Gastroesophageal sphincter (tissue), 4 donors: ENCODE data around the gene CDH5. TPM values are rescaled to one million over a fixed set of nuclear protein-coding genes. Genes with fewer than 3 reads are reported as not detected.

Experiments used
- ATAC-seq: fragments of 150-250 bp; one replicate; pipeline ENCODE4 v1.9.1; 2016; ENCODE audit warnings: mild to moderate bottlenecking, moderate library complexity
- H3K27ac ChIP-seq, 4 donors: fragments of 200-600 bp; sonication (generic) in 3 of 4; 1 replicate in 3 of 4; 2 replicates in 1 of 4; pipeline ENCODE4 v1.5.1; 2016 to 2019
- H3K27me3 ChIP-seq: fragments of 200-600 bp; sonication (generic); one replicate; pipeline ENCODE4 v1.5.1; 2019
- H3K36me3 ChIP-seq, 2 donors: fragments of 200-600 bp; sonication (generic); one replicate each; pipeline ENCODE4 v1.5.1; 2019; ENCODE audit warnings: control low read depth in 1 of 2
- H3K4me1 ChIP-seq, 3 donors: fragments of 200-600 bp; sonication (generic); 1 replicate in 2 of 3; 2 replicates in 1 of 3; pipeline ENCODE4 v1.5.1; 2016 to 2019; ENCODE audit warnings: control low read depth in 2 of 3
- H3K4me3 ChIP-seq, 2 donors: fragments of 200-600 bp; sonication (generic); one replicate each; pipeline ENCODE4 v1.5.1; 2019; ENCODE audit warnings: mild to moderate bottlenecking in 1 of 2, moderate library complexity in 1 of 2
- H3K9me3 ChIP-seq, 3 donors: fragments of 200-600 bp; sonication (generic); one replicate each; pipeline ENCODE4 v1.5.1; 2017 to 2019; ENCODE audit warnings: control low read depth in 2 of 3
- EP300 ChIP-seq: sonication (generic); formaldehyde crosslinking; IDR thresholded peaks from one replicate; pipeline ENCODE4 v1.6.1; 2017; ENCODE audit warnings: antibody characterized with exemption, mild to moderate bottlenecking
- POLR2A ChIP-seq, 2 donors: fragments of 450-650 bp; IDR thresholded peaks; one replicate each; pipeline ENCODE4 v1.6.1; 2017; ENCODE audit warnings: antibody characterized with exemption in 2 of 2, mild to moderate bottlenecking in 2 of 2, moderate library complexity in 1 of 2
- POLR2AphosphoS5 ChIP-seq: sonication (generic); formaldehyde crosslinking; IDR thresholded peaks from one replicate; pipeline ENCODE4 v1.6.1; 2017; ENCODE audit warnings: antibody characterized with exemption
- WGBS, 2 donors: methylation state at CpG; one replicate each; pipeline ENCODE4 v1.1.5; 2018; ENCODE audit warnings: low coverage in 1 of 2; 5-methylcytosine and 5-hydroxymethylcytosine counted together
- total RNA-seq, 4 donors: library from RNA; depleted of rRNA; stranded (reverse); fragments of >200 nt; gene quantifications; one replicate each; pipeline ENCODE4 v1.1.0, GENCODE V29; 2016
- TF ChIP-seq, protein P1 (sequence below), 4 experiments: fragments of 200-600 bp in 2 of 4; fragments of 450-650 bp in 2 of 4; sonication (generic) in 1 of 4; IDR thresholded peaks; one replicate each; pipeline ENCODE4 v1.5.1; 2017 to 2019; ENCODE audit warnings: antibody characterized with exemption in 4 of 4, mild to moderate bottlenecking in 2 of 4, moderate library complexity in 2 of 4

The CDH5 gene
- total RNA-seq, 4 donors from 2014 or later, result 16.2 to 50.1 (median 38.5) TPM

DNA sequence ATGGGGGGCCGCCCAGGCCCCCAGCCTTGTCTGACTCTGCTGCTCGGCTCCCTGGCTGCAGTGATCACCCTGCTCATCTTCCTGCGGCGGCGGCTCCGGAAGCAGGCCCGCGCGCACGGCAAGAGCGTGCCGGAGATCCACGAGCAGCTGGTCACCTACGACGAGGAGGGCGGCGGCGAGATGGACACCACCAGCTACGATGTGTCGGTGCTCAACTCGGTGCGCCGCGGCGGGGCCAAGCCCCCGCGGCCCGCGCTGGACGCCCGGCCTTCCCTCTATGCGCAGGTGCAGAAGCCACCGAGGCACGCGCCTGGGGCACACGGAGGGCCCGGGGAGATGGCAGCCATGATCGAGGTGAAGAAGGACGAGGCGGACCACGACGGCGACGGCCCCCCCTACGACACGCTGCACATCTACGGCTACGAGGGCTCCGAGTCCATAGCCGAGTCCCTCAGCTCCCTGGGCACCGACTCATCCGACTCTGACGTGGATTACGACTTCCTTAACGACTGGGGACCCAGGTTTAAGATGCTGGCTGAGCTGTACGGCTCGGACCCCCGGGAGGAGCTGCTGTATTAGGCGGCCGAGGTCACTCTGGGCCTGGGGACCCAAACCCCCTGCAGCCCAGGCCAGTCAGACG is 36.2 kb downstream of the CDH5 start:
- 80% methylated on average over 1 of the region's 61 CpGs; no CpG with 5 or more reads in 1 of the 2 donors for WGBS, 2 donors
- no peak for ATAC-seq
- H3K36me3 ChIP-seq, result no peaks in the 10 kb centered on the region
- H3K4me1 ChIP-seq, result peaks cover 0 to 40% (median 0%) of the 10 kb centered on the region in 3 donors
- H3K27me3 ChIP-seq, result no peaks in the 10 kb centered on the region
- H3K4me3 ChIP-seq, result no peak overlapping the region
- TF ChIP-seq POLR2AphosphoS5, result no peak
- no peak for TF ChIP-seq EP300
- no peak for TF ChIP-seq POLR2A (IDR thresholded peaks at IDR 0.05)
- TF ChIP-seq, protein P1, sequence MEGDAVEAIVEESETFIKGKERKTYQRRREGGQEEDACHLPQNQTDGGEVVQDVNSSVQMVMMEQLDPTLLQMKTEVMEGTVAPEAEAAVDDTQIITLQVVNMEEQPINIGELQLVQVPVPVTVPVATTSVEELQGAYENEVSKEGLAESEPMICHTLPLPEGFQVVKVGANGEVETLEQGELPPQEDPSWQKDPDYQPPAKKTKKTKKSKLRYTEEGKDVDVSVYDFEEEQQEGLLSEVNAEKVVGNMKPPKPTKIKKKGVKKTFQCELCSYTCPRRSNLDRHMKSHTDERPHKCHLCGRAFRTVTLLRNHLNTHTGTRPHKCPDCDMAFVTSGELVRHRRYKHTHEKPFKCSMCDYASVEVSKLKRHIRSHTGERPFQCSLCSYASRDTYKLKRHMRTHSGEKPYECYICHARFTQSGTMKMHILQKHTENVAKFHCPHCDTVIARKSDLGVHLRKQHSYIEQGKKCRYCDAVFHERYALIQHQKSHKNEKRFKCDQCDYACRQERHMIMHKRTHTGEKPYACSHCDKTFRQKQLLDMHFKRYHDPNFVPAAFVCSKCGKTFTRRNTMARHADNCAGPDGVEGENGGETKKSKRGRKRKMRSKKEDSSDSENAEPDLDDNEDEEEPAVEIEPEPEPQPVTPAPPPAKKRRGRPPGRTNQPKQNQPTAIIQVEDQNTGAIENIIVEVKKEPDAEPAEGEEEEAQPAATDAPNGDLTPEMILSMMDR (IDR thresholded peaks at IDR 0.05), result no peak
- peaks cover 0 to 6% (median 0%) of the 10 kb centered on the region in 3 donors for H3K9me3 ChIP-seq
- no peak overlapping the region for H3K27ac ChIP-seq

- no peak overlapping the region for H3K27ac ChIP-seq
- 80 to 87% methylated on average over 2 to 3 of the region's 5 CpGs for WGBS, 2 donors
Observed at GRCh38 chr16:66403531-66404145, 37.1 kb downstream of the CDH5 start.

GRCh38 chr16:66405057-66405783 is 38.7 kb downstream of the CDH5 start:
- Histone ChIP-seq H3K4me3 (no peak overlapping the region), H3K36me3 (no peaks in the 10 kb centered on the region), H3K27ac (no peak overlapping the region), H3K9me3 (peaks cover 0 to 6% (median 0%) of the 10 kb centered on the region in 3 donors), H3K4me1 (peaks cover 0 to 31% (median 0%) of the 10 kb centered on the region in 3 donors), H3K27me3 (no peaks in the 10 kb centered on the region)
- no peak for ATAC-seq
- no peak for TF ChIP-seq POLR2A (IDR thresholded peaks at IDR 0.05)
- TF ChIP-seq POLR2AphosphoS5, result no peak
- TF ChIP-seq, protein P1 (IDR thresholded peaks at IDR 0.05), result no peak
- TF ChIP-seq EP300, result no peak
- 76 to 80% methylated on average over 1 to 2 of the region's 2 CpGs for WGBS, 2 donors

More at GRCh38 chr16:66403531-66404145, 37.1 kb downstream of the CDH5 start:
- Histone ChIP-seq H3K27me3 (no peaks in the 10 kb centered on the region), H3K4me1 (peaks cover 0 to 40% (median 0%) of the 10 kb centered on the region in 3 donors), H3K36me3 (no peaks in the 10 kb centered on the region), H3K4me3 (no peak overlapping the region), H3K9me3 (peaks cover 0 to 6% (median 0%) of the 10 kb centered on the region in 3 donors)
- TF ChIP-seq POLR2AphosphoS5 (no peak), POLR2A (IDR thresholded peaks at IDR 0.05) (no peak)
- TF ChIP-seq, protein P1 (IDR thresholded peaks at IDR 0.05), result no peak
- no peak for ATAC-seq

DNA sequence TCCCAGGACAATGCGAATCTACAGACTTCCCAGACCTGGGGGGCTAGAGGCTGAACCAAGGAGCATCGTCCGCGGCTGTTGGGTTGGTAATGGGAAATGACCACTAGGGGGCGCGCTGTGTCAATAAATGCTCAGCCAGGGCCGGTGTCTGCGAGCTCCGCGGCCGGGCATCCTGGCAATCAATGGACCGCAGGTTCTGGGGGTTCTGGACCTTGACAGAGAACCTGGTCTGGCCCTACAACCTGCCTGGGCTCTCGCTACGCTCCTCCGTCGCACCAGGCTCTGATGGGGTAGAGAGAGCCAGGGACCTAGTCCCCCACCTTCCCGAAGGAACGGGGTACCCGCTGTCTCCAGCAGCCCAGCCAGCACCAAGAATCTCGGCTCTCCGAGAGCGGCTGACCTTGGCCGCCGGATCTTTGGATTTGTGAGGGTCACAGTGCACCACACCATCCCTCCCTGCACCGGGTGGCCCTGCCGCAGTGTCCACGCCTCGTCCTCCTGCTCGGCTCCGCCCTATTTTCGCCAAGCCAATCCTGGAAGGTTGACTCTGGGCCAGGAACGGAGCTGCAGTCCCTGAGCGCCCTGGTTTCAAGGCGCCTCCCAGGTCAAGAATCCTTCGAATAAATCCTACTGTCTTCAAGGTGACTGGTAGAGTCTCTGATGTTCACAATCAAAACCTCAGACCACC is 40.2 kb downstream of the CDH5 start:
- ATAC-seq, result peak; percentile 86
- H3K27me3 ChIP-seq, result no peaks in the 10 kb centered on the region
- peaks cover 0 to 16% (median 0%) of the 10 kb centered on the region in 3 donors for H3K4me1 ChIP-seq
- no peaks in the 10 kb centered on the region for H3K36me3 ChIP-seq
- TF ChIP-seq POLR2AphosphoS5, result no peak
- TF ChIP-seq POLR2A (IDR thresholded peaks at IDR 0.05), result no peak
- TF ChIP-seq EP300, result no peak
- TF ChIP-seq, protein P1 (IDR thresholded peaks at IDR 0.05), result peak in 3 of 4 experiments; percentile 80 to 93 (median 91)
- H3K9me3 ChIP-seq, result peaks cover 0 to 6% (median 0%) of the 10 kb centered on the region in 3 donors
- peak overlapping the region in 3 of 4 donors; percentile 21 to 60 (median 31) for H3K27ac ChIP-seq
- peak overlapping the region; percentile 25 to 56 for H3K4me3 ChIP-seq
- no CpG with 5 or more reads among the region's 35 CpGs for WGBS, 2 donors
